Measurements from ENCODE around the gene SMIM5. TPM values are rescaled to one million over a fixed set of nuclear protein-coding genes. Genes with fewer than 3 reads are reported as not detected.
"Not testable (repeated sequence)": the region's sequence is repeated elsewhere in the genome, so short reads cannot be mapped to it uniquely, and the experiment has no call there.

Gene SMIM5, protein sequence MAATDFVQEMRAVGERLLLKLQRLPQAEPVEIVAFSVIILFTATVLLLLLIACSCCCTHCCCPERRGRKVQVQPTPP
- total RNA-seq, result under 1 TPM; 0.06 to 0.32 TPM

DNA sequence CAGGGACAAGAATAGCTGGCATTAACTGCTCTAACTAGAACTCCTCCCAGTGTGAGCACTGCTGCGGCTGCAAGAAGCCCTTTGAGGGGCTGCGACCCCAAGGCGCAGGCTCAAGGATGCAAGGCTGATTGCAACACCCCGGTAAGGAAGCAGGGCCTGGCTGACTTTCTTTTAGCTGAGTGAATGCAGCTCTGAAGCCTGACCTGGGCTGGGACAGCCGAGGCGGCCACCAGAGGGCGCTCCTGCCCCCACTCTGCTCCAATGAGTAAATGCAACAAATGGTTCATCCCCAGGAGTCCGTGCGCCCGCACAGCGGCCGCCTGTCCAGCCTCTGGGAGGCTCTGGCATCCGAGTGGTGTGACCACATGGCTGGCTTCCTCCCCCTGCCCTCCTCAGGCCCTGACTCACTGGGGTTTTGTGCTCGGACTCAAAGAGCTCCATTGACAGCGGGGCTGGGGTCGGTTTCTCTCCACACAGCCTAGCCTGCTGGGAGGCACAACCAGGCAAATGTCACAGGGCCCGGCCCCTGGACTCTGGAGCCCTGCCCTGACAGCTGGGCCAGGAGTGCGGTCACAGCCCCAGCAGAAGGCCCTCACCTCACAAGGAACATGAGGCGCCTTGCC is at the start of gene SMIM5:
Gene SMIM5, plus strand, starts transcription at position 572 of the 623 bp plus-strand sequence. CDS start 6,768 bp downstream, outside the sequence.
- Mint-ChIP-seq H3K36me3 (no peaks in the 10 kb centered on the region), H3K27ac (no peak within 1 kb of the TSS), H3K9me3 (no peaks in the 10 kb centered on the region)
- ATAC-seq (peak; percentile 87 to 93), DNase-seq (ENCODE audit: low spot score in 2 of 2) (peak; percentile 82 to 89)

DNA sequence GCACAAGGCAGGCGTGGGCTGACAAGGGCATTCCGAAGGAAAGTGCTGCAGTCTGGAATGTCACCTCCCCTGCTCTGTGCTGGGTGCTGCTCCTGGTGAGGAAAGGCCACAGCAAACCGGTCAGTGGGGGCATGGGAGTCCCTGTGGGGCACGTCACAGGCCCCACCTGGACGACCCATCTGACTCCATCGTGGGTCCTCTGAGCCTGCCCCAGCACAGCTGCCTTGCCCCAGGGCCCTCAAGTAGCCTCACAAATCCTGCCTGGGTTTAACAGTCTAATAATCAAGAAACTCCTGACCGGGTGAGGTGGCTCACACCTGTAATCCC is 48.4 kb upstream of the SMIM5 start:
- H3K36me3 Mint-ChIP-seq, result peaks cover 7 to 12% of the 10 kb centered on the region in 2 donors
- no peak for DNase-seq (ENCODE audit: low spot score in 2 of 2)
- no peak for ATAC-seq
- peaks cover 0 to 7% of the 10 kb centered on the region in 2 donors for H3K9me3 Mint-ChIP-seq
- no peak overlapping the region for H3K27ac Mint-ChIP-seq

DNA sequence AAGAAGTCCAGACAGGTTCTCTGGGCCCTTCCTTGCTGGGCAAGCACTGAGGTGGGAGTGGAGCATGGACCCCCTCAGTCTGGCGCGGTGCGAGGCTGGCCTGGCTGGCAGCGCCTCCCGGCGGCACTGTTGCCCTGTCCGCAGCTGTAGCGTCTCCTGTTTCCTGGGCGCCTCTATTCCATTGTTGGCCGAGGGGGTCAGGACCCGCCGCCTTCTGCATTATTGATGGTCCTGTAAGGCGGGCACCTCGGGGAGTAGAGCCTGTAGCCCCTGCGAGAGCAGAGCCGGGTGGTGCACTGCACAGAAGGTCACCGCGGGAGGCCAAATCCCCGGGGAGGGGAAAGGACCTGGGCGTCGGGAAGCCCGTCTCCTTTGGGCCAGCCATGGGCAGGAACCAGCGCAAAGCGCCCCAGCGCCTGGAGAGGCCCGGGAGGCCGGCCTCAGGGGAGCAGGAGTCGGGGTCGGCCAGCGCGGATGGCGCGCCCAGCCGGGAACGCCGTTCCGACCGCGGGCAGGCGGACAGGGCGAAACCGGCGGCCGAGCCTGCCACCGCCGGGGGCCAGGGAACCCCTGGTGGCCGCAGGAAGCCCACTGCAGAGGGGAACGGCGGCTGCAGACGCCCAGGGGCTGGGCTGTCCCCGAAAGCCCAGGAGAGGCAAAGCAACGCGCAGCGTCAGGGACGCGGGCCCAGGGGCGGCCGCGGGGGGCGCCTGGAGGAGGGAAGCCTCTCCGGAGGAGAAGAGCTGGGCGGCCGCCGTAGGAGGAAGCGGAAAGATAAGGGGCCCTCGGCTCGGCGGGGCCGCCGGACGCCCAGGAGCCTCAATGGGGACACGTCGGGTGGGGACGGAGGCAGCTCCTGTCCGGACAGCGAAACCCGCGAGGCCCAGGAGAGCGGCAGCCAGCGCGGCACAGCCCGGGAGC is 45.3 kb upstream of the SMIM5 start, which contains the start of gene MYO15B:
Gene MYO15B, plus strand, starts transcription at position 126 of the 921 bp plus-strand sequence. Its CDS starts 258 bp downstream, at position 384.
- Mint-ChIP-seq H3K36me3 (no peaks in the 10 kb centered on the region), H3K9me3 (no peaks in the 10 kb centered on the region), H3K27ac (no peak within 1 kb of the TSS)
- peak; percentile 34 to 54 for ATAC-seq
- DNase-seq (ENCODE audit: low spot score in 2 of 2), result peak; percentile 61 to 74

DNA sequence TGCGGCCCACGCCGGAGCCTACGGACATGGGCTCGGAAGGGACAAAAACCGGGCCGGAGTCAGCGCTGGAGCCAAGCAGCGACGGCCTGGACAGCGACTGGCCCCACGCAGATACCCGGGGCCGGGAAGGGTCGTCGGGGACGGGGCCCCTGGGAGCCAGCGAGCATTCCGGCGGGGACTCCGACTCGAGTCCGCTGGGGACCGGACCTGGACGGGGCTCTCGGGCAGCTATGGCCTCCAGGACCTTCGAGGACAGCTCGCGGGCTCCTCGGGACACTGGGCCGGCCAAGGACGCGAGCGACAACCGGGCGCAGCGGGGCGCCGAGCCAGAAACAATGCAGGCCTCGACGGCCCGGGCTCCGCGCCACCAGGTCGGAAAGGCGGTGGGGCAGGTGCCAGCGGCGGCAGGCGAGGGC is 44.6 kb upstream of the SMIM5 start:
- DNase-seq (ENCODE audit: low spot score in 2 of 2) (no peak), ATAC-seq (peak; percentile 25 to 34)
- no peaks in the 10 kb centered on the region for H3K36me3 Mint-ChIP-seq
- H3K9me3 Mint-ChIP-seq, result no peaks in the 10 kb centered on the region
- no peak overlapping the region for H3K27ac Mint-ChIP-seq

DNA sequence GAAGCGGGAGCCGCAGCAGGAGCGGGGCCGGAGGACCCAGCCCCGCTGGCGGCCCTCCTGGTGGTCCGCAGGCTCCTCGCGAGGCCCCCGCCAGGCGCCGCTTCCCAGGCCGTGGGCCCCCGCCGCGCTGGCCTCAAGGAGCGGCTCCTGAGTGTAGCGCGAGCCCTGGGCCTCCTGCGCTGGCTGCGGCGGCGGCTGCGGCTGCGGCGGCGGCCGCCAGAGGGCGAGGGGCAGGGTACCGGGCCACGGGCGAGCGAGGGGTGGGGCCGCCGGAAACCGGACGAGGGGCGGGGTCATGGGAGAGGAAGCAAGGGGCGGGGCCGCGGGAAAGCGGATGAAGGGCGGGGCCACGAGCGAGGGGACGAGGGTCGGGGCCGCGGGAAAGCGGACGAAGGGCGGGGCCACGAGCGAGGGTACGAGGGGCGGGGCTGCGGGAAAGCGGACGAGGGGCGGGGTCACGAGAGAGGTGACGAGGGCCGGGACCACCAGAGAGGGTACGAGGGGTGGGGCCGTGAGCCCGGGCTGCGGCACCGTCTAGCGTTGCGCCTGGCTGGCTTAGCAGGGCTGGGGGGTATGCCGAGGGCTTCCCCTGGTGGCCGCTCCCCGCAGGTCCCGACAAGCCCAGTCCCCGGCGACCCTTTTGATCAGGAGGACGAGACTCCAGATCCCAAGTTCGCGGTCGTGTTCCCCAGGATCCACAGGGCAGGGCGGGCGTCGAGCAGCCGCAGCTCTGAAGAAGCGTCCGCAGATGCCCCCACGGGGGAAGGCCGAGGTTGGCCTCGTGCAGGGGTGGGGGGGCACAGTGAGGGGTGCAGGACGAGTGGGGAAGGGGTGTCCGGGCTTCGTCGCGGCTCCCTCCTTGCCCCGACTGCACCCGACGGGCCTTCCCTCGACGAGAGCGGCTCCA is 44.0 kb upstream of the SMIM5 start:
- ATAC-seq (peak; percentile 88 to 91), DNase-seq (ENCODE audit: low spot score in 2 of 2) (peak; percentile 92 to 99)
- Mint-ChIP-seq H3K9me3 (no peaks in the 10 kb centered on the region), H3K27ac (peak overlapping the region in 1 of 2 donors; percentile 61), H3K36me3 (no peaks in the 10 kb centered on the region)

DNA sequence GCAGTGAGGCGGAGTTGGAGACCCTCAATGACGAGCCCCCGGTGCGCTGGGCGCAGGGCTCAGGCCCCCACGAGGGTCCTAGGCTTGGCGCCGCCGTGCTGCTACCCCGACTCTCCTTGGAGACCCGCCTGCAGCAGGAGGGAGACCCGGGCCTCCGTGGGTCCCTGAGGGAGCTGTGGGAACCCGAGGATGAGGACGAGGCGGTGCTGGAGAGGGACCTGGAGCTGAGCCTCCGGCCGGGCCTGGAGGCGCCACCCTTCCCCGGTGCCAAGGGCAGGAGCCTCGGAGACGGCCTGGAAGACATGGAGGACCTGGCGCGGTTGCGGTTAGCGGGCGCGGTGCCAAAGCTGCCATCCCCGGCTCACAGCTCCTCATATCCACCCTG is 43.3 kb upstream of the SMIM5 start:
- DNase-seq (ENCODE audit: low spot score in 2 of 2), result no peak
- no peaks in the 10 kb centered on the region for H3K9me3 Mint-ChIP-seq
- ATAC-seq, result no peak
- H3K36me3 Mint-ChIP-seq, result no peaks in the 10 kb centered on the region
- H3K27ac Mint-ChIP-seq, result no peak overlapping the region

DNA sequence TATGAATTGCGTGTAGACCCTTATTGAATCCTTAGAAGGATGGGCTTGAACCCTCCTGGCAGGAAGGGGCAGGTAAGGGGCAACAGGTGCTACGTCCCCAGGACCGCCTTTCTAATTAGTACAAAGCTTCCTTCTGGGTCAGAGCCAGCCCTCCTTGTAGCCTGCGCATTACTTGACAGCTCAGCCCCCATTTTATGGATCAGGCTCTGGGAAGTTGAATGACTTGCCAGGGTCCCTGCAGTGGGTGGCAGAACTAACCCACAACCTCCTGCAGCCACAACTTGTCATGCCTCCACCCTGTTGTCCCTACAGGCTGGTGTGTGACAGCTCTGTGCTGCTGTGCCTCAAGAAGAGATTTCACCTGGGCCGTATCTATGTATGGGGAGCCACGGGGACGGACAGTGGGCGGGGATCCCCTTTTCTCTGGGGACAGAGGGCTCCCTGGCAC is 42.9 kb upstream of the SMIM5 start:
- Mint-ChIP-seq H3K27ac (no peak overlapping the region), H3K36me3 (no peaks in the 10 kb centered on the region), H3K9me3 (no peaks in the 10 kb centered on the region)
- ATAC-seq (no peak), DNase-seq (ENCODE audit: low spot score in 2 of 2) (no peak)

DNA sequence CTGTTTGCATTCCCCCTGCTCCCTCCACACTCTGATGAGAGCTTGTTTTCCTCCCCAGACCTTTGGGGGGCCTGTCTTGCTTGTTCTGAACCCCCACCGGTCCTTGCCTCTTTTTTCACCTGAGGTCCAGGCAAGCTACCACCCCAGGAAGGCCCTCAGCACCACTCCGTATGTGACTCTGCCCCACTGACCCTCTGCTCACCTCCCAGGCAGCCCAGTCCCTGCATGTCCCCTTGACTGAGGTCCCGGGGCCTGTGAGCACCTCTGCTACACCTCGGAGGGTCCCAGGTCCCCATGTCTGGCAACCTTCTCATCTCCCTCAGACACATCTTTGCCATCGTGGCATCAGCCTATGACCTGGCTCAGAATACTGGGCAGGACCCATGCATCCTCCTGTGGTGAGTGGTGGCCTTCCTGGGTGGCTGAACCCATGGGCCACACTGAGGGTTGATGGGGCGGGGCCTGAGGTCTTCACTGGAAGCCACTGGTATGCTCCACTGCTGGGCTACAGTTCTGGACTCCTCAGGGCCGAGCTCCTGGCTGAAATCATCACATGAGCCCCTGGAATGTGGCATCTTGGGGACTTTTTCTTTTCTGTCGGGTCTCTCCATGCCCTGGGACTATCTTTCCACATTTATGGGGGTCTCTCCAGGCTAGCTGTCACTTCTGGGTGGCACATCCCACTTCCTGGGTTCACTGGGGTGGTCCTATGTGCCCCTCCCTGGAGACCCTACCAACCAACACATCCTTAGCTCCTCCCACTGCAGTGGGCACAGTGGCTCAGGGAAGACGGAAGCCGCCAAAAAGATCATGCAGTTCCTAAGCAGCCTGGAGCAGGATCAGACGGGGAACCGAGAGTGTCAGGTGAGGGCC is 42.1 kb upstream of the SMIM5 start:
- no peak for DNase-seq (ENCODE audit: low spot score in 2 of 2)
- no peak for ATAC-seq
- peak overlapping the region in 1 of 2 donors; percentile 6 for H3K27ac Mint-ChIP-seq
- no peaks in the 10 kb centered on the region for H3K9me3 Mint-ChIP-seq
- H3K36me3 Mint-ChIP-seq, result no peaks in the 10 kb centered on the region

DNA sequence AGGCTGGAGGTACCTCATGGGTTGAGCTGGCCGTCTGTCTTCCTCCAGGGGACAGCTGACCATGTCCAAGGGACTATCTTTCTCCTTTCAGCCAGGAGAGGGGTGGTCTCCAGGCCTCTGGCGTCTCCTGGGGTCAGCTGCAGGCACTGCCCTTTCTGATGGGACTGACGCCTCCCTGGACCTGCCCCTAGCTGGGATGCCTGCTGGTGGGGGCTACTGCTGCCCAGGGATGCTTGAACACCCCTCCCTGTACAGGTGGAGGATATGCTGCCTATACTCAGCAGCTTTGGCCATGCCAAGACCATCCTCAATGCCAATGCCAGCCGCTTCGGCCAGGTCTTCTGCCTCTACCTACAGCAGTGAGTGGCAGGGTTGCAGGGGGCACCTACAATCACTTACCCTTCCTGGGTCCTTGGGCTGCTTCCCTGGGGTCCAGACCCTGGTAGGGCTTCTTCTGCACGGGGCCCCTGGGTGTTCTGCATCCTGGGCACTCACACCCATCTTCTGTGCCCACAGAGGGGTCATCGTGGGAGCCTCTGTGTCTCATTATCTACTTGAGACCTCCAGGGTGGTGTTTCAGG is 41.4 kb upstream of the SMIM5 start:
- Mint-ChIP-seq H3K9me3 (no peaks in the 10 kb centered on the region), H3K36me3 (no peaks in the 10 kb centered on the region), H3K27ac (no peak overlapping the region)
- DNase-seq (ENCODE audit: low spot score in 2 of 2), result no peak
- ATAC-seq, result no peak

DNA sequence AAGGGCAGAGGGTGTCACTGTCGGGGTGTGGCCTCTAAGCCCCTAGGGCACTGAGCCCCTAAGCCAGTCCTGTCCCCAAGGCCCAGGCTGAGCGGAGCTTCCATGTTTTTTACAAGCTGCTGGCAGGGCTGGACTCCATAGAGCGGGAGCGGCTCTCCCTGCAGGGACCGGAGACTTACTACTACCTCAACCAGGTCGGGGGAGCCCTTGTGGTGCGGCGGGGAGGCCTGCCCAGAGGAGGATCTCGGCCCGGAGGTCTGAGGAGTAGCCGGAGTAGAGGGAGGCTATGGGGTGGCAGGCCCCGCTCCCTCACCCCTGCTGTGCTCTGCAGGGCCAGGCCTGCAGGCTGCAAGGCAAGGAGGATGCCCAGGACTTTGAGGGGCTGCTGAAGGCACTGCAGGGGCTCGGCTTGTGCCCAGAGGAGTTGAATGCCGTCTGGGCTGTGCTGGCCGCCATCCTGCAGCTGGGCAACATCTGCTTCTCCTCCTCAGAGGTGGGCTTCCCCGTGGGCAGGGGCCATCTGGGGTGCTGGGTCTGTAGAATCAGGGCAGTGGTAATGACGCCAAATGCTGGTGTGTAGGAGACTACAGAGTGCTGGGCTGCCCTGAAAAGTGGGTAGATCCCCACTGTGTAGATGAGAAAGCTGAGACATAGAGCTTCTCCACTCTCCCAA is 40.8 kb upstream of the SMIM5 start:
- no peaks in the 10 kb centered on the region for H3K36me3 Mint-ChIP-seq
- H3K9me3 Mint-ChIP-seq, result no peaks in the 10 kb centered on the region
- DNase-seq (ENCODE audit: low spot score in 2 of 2), result no peak
- ATAC-seq, result no peak
- no peak overlapping the region for H3K27ac Mint-ChIP-seq

DNA sequence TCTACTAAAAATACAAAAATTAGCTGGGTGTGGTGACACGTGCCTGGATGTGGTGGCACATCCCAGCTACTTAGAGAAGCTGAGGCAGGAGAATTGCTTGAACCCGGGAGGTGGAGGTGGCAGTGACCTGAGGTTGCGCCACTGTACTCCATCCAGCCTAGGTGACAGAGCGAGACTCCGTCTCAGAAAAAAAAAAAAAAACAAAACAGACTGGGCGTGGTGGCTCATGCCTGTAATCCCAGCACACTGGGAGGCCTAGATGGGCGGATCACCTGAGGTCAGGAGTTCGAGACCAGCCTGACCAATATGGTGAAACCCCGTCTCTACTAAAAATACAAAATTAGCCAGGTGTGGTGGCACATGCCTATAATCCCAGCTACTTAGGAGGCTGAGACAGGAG is 39.8 kb upstream of the SMIM5 start:
- ATAC-seq; H3K36me3 Mint-ChIP-seq; H3K9me3 Mint-ChIP-seq; H3K27ac Mint-ChIP-seq; DNase-seq (ENCODE audit: low spot score in 2 of 2): not testable (repeated sequence)

DNA sequence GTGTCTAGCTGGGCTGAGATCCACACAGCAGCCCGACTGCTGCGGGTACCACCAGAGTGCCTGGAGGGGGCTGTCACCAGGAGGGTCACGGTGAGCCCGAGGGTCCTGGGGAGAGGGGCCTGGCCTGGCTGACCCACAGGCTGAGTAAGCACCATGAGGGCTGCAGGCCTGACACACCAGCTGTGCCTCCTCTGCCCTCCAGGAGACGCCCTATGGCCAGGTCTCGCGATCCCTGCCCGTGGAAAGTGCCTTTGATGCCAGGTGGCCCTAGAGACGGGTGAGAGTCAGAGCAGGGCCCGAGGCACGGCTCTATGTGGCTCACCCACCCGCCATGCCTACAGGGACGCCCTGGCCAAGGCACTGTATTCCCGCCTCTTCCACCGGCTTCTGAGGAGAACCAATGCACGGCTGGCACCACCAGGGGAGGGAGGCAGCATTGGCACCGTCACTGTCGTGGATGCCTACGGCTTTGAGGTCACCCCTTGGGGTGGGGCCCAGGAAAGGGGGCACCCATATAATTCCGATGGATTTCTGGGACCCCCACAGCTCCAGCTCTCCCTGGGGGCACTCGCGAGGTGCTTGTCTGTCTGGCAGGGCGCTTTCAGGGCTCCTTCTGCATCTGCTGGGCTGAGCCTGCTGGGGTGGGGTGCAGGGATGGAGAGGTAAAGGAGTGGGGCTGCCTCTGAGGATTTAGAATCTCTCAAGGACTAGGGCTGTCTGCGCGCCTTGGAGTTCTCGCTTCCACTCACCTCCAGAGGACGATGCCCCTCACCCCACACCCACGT is 38.5 kb upstream of the SMIM5 start:
- DNase-seq (ENCODE audit: low spot score in 2 of 2), result no peak

DNA sequence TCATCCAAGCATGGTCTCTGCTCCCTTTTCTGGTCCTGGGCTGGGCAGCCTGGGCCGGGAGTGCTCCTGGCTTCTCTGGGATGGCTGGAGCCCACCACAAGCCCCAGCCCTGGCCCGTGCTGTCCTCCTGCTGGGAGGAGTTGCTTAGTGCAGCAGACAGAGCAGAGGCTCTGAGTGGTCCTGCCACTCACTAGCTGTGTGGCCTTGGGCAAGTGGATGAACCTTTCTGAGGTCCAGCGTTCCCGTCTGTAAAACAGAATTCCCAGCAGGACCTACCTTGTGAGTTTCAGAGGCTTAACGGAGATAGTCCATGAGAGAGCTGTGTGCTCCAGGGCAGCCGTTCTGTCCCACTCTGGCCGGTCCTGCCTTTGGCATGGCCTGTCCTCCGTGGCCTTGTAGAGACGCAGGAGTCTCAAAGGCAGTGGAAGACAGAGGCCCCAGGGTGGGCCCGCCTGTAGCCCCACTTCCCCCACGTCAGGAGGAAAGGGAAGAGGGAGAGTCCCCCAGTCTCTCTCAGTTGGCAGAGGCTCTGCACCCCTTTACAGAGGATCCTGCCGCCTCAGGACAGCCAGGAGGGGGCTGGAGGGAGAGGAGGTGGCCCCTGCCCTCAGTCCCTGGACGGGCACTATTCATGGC is 37.8 kb upstream of the SMIM5 start:
- no peak for ATAC-seq
- Mint-ChIP-seq H3K9me3 (no peaks in the 10 kb centered on the region), H3K27ac (no peak overlapping the region), H3K36me3 (no peaks in the 10 kb centered on the region)
- no peak for DNase-seq (ENCODE audit: low spot score in 2 of 2)

More for the DNA sequence above, 38.5 kb upstream of the SMIM5 start:
- ATAC-seq, result no peak
- Mint-ChIP-seq H3K27ac (no peak overlapping the region), H3K36me3 (no peaks in the 10 kb centered on the region), H3K9me3 (no peaks in the 10 kb centered on the region)

DNA sequence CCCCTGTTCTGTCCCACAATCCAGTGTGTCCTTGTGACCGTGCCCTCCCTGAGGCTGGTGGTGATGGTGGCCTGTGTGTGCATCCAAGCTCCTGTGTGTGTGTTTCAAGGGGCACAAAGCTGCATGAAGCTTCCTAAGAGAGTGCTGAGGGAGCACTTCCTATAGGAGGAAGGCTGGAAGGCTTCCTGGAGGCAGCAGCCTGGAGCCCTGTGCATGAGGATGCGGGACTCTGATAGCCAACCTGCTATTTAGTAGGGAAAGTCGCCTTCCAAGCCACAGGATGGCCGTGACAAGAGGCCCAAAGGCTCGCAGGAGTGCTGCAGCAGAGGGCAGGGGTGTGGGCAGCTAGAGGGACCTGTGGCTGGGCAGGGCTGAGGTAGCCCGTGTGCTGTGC is 37.3 kb upstream of the SMIM5 start:
- H3K36me3 Mint-ChIP-seq, result no peaks in the 10 kb centered on the region
- ATAC-seq (no peak), DNase-seq (ENCODE audit: low spot score in 2 of 2) (no peak)
- no peak overlapping the region for H3K27ac Mint-ChIP-seq
- no peaks in the 10 kb centered on the region for H3K9me3 Mint-ChIP-seq

All from activated naive CD4-positive, alpha-beta T cell treated with anti-CD3 and anti-CD28 coated beads, Interleukin-2, amount 50 U/mL, for 72 hours (primary cell).